ENCODE results near the gene CXorf58.

The CXorf58 gene

DNA sequence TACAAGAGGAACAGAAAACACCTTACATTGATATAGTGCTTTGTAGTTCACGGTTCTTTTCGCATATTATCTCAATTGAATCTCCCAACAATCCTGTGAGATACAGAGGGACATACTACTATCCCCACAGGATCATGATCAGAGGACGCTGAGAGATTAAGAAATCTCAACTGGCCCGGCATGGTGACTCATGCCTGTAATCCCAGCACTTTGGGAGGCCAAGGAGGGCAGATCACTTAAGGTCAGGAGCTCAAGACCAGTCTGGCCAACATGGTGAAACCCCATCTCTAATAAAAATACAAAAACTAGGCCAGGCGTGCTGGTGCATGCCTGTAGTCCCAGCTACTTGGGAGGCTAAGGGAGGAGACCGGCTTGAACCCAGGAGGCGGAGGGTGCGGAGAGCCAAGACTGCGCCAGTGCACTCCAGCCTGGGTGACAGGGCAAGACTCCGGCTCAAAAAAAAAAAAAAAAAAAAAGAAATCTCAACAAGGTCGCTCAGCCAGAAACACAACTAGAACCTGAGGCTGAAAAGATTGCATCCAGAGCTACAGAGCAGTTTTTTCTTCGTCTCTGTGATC, 7.5 kb upstream of the CXorf58 start:
- DNase-seq (ENCODE audit: low read depth in 2 of 3, low spot score in 2 of 3), result no peak

DNA sequence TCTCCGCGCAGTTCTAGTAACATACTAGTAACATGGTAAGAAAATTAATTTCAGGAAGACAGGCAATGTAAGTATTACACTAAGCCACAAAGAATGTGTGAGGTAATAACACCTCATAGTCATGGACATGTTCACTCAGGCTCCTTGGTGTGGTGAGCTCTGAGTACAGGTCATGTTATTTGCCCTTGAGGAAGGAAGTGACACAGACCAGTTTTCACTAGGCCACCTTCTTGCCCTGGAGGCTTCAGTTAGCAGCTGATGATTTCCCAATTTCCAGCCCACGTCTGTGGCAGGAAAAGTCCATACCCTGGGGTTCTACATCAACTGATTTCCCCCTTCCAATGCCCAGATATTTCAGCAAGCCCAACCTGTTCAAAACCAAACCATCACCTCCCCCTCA, 6.7 kb upstream of the CXorf58 start:
- DNase-seq (ENCODE audit: low read depth in 2 of 3, low spot score in 2 of 3), result no peak

- no peak for DNase-seq (ENCODE audit: low read depth in 2 of 3, low spot score in 2 of 3)
Observed at GRCh38 chrX:23901805-23902204, 6.0 kb upstream of the CXorf58 start.

DNA sequence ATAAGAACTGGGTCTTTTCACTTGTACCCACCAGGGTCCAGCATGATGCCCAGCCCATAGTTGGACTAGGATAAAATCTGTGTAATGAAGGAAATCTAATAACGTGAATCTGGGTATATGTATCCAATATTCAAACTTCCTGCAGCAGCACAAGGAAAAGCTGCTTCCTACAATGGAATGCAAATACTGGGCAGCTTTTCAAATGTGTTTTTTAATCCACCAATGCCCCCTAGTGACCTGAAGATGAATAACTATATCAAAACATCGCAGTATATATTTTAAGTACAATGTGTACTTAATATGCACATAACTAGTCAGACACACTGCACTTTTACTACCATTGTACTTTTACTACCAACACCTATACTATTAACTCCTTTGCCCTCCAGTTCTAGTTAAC, 5.4 kb upstream of the CXorf58 start:
- DNase-seq (ENCODE audit: low read depth in 2 of 3, low spot score in 2 of 3), result no peak

DNA sequence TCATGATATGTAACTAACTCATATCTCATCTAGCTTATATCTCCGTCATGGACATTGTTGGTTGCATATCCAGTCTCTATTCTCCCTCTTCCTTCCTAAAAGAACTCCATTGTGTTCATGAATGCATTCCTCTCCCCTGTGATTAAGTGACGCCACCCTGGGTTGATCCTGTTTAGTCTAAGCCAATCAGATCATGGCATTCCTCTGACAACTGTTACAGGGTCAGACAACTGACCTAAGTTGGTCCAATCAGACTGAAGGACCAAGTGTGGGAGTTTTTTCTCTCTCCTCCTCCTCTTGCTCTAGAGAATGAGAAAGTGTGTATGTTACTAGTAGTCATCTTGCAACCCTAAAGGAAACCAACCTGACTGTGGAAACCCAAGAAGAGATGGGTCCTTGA, 3.7 kb upstream of the CXorf58 start:
- no peak for DNase-seq (ENCODE audit: low read depth in 2 of 3, low spot score in 2 of 3)

DNA sequence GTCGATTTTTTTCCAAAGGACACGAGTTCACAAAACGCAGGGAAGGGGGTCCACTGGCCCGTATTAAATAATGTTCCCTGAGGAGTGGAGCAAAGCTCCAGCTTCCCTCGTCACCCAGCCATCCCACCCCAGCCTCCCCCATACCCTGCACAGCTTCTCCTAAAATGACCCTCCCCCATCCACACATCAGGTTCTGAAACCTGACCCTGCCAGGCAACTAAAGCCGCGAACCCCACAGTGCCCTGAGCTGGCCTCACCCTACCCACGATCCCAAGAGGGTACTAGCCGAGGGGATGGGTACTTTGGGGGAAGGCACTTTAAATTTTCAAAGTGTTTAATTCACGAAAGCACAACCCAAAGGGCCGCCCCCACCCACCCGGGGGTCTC, 702 bp upstream of the CXorf58 start:
- DNase-seq (ENCODE audit: low read depth in 2 of 3, low spot score in 2 of 3), result no peak

- no peak for DNase-seq (ENCODE audit: low read depth in 2 of 3, low spot score in 2 of 3)
Observed at GRCh38 chrX:23908219-23909004, 606 bp downstream of the CXorf58 start.

DNA sequence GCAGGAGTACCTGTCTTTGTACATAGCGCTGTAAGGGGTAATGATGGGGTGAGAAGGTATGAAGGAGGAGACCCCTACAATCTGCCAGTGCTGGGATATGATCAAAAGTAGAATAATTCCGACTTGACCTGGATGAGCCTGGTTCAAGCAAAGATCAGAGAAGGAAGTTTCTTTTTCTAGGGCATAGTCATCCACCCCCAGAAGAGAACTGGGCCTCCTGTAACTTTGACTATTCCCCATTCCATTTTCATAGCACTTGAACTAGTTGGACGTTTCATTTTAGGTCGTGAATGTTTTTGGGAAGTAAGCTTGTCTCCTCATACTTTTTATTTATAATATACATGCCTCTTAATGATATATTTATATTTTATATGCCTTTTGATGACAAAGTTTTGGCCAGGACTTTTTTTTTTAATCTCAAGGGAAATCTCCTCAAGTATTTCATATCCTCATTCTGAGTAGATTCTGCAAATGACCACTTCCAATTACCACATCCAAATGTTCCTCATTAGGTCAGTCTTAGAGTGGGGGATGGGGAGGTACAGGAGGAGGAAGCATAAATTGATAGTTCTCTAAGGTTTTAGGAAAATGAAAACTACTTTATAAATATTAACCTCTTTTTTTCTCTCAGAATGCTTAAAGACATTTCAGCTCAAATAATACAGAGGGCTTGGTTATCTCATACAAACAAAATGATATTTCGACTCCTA, 3.5 kb downstream of the CXorf58 start:
- no peak for DNase-seq (ENCODE audit: low read depth in 2 of 3, low spot score in 2 of 3)

GRCh38 chrX:23919148-23919547, 11.3 kb downstream of the CXorf58 start:
- no peak for DNase-seq (ENCODE audit: low read depth in 2 of 3, low spot score in 2 of 3)

DNA sequence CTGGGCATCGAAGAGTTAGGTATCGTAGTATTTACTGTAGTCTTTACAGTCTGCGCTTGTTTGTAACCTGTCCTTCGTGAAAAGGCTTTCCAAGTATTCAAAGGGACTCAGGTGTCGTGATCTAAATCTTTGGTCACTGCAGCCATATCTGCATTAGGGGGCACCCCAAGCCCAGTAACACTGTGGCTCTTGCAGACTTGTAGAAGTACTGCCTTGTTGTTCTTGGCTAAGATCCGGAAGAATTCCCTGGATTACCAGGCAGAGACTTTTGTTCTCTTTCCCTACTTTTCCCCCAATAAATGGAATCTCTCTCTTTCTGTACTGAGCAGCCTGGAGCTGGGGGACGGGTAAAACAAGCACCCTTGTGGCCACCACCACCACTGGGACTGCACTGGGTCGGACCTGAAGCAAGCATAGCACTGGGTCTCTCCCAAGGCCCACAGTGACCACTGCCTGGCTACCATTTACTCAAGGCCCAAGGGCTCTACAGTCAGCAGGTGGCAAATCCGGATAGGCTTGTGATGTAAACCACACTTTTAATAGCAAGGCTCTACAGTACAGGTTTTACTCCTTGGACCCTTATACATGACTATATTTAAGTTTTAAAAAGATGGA, 12.0 kb downstream of the CXorf58 start:
- DNase-seq (ENCODE audit: low read depth in 2 of 3, low spot score in 2 of 3), result no peak

DNA sequence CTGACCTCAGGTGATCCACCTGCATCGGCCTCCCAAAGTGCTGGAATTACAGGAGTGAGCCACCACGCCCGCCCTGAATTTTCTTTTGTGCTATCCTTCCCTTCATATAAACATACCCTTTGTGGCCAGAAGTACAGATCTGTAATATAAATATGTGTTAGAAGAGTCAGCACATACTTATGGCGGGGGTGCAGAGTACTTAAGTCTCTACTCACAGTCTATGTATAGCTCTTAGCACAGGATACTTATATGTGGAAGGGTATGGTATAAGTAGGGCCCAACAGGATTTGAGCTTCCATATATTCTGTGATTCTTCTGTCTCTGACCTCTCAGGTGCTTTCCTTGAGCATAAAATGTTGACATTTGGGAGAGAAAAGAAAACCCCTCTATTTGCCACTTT, 18.2 kb downstream of the CXorf58 start:
- no peak for DNase-seq (ENCODE audit: low read depth in 2 of 3, low spot score in 2 of 3)

DNA sequence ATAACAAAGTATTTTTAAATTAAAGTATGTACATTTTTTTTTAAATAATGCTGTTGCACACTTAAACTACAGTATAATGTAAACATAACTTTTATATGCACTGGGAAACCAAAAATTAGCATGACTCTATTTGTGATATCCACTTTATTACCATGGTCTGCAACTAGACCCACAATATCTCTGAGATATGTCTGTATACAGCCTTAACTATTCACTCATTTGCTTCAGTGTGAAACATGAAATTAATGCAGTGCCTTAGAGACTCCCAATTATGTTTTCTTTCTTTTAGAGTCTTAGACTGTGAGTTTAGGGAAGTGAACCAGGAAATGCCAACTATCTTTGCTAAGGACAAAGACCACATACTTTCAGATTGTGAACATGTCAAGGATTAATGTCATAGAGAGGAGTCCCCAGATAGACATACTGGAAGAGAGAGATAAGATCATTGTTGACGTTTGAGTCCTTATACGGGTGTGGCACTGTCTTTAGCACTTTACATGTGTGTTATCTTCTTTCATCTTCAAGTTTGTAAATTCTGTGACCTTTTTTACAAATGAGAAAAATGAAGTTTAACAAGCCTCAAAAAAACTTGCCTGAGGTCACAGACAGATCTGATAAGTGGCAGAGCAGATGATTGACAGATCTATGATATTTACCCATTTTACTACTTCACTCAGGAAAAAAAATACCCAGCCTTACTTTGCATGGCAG, 23.2 kb downstream of the CXorf58 start:
- DNase-seq (ENCODE audit: low read depth in 2 of 3, low spot score in 2 of 3), result no peak

- DNase-seq (ENCODE audit: low read depth in 2 of 3, low spot score in 2 of 3), result no peak
Observed at GRCh38 chrX:23932046-23932445, 24.2 kb downstream of the CXorf58 start.

DNA sequence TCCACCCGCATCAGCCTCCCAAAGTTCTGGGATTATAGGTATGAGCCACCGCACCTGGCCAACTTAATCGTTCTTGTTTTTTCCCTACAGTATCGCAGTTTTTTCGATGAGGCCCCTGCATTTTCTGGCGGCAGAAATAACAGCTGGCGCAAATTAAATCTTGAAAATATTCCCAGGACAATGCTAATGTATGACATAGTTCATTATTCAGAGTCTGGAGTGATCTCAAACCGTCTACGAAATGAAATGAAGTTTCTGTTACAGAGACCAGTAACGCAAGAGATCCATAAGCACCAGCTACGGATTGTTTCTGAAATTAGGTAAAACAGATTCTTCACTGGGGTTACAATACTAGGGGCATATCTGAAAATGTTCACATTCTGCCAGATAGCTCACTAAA, 27.3 kb downstream of the CXorf58 start:
- no peak for DNase-seq (ENCODE audit: low read depth in 2 of 3, low spot score in 2 of 3)

GRCh38 chrX:23936180-23936579, 28.4 kb downstream of the CXorf58 start:
- DNase-seq (ENCODE audit: low read depth in 2 of 3, low spot score in 2 of 3), result no peak

DNA sequence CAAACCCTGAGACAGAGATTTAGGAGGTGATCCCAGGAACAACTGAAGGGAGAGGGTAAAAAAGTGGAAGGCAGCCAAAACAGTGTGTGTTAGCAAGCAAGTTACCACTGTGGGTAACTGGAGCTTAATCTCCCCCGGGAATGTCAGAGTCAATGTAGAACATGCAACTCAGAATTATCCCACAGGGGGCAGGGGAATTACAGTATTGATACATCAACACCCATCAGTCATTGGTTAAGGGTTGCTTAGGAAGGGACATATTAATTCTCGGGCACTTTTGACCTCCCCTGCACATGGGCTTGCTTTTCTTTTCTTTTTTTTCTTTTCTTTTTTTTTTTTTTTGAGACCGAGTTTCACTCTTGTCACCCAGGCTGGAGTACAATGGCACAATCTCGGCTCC, 29.3 kb downstream of the CXorf58 start:
- DNase-seq (ENCODE audit: low read depth in 2 of 3, low spot score in 2 of 3), result no peak

DNA sequence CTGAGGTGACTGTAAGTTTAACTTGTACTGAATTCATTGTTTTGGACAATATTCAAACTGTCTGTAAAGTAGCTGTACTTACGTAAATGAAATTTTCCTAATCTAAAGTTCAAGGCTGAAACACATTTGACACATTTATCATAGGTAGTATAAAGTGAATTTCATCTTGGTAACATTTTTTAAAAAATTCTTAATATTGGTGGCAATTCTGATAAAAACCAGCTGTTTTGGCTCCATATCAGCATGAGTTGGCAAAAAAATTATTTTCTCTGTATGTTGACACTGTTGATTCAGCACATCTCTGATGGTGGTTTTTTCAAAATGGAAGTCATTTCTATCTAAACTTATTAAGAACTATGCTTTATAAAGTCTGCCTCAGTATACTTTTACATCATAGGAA, 30.9 kb downstream of the CXorf58 start:
- DNase-seq (ENCODE audit: low read depth in 2 of 3, low spot score in 2 of 3), result no peak

DNA sequence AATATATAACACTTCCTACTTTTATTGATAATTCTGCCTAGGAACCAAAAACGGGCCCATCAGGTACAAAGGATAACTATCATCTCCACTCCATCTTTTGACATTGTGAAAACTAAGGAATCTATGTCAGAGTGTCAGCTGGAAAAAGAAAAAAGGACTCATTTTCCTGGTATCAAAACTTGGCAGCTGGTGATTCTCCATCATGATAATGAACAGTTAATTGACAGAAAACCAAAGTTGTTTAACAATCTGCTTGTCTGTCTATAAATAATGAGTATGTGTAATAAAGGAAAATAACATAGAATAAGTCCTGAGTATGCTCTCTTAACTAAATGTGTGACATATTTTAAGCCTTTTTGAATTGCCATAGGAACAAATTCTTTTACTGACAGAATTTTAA, 31.4 kb downstream of the CXorf58 start:
- no peak for DNase-seq (ENCODE audit: low read depth in 2 of 3, low spot score in 2 of 3)

- no peak for DNase-seq (ENCODE audit: low read depth in 2 of 3, low spot score in 2 of 3)
Observed at GRCh38 chrX:23944234-23944633, 36.4 kb downstream of the CXorf58 start.

GRCh38 chrX:23945206-23945605, 37.4 kb downstream of the CXorf58 start:
- no peak for DNase-seq (ENCODE audit: low read depth in 2 of 3, low spot score in 2 of 3)

- no peak for DNase-seq (ENCODE audit: low read depth in 2 of 3, low spot score in 2 of 3)
Observed at GRCh38 chrX:23952391-23952790, 44.6 kb downstream of the CXorf58 start.

Measured in activated CD8-positive, alpha-beta memory T cell treated with anti-CD3 and anti-CD28 coated beads for 48 hours (primary cell).